ENCODE data around the gene UQCC3. TPM values are rescaled to one million over a fixed set of nuclear protein-coding genes. Genes with fewer than 3 reads are reported as not detected.
"Not testable (repeated sequence)": the region's sequence is repeated elsewhere in the genome, so short reads cannot be mapped to it uniquely, and the experiment has no call there.

The UQCC3 gene
- polyA plus RNA-seq, 1 of the 3 experiments (the other 2 are of a cell fraction), result 24.8 TPM

DNA sequence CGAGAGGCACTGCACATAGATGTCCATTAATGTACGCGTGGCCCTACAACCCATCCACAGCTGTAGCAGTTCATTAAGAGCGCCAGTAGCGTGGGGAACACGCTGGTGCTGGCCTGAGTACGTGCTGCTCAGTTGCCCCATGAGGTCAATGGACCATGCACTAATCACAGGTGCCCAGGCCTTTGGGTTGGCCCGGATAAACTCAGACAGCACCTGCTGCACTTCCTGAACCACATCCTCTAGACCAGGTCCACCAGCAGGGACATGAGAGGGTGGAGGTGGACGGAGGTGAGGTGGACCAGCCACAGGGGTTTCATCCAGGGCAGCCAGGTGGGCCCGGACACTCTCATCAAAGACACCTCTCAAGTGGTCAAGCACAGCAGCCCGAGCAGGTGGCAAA lies 22.0 kb upstream of the UQCC3 start:
- Histone ChIP-seq H3K9me2 (no peaks in the 10 kb centered on the region), H3F3A (replicated peaks; ENCODE audit: insufficient read depth) (peaks cover 5% of the 10 kb centered on the region), H3K36me3 (replicated peaks in 1 of 2; ENCODE audit: control insufficient read depth in 1 of 2, insufficient read depth in 2 of 2, low read length in 1 of 2) (peaks cover 7 to 16% of the 10 kb centered on the region in 2 experiments), H3K27ac (ENCODE audit: low read depth in 2 of 2, low read length in 1 of 2) (no peak overlapping the region), H3K79me2 (ENCODE audit: insufficient read depth) (peaks cover 49% of the 10 kb centered on the region), H3K27me3 (ENCODE audit: insufficient read depth) (no peaks in the 10 kb centered on the region), H4K20me1 (ENCODE audit: insufficient read depth) (0 out of 2 replicates have a peak, but pooled peaks cover 5% of the 10 kb centered on the region), H3K4me1 (ENCODE audit: control insufficient read depth in 1 of 2, insufficient read depth in 2 of 2, low read depth in 1 of 2, low read length in 1 of 2) (peaks cover 7 to 13% of the 10 kb centered on the region in 2 experiments; a peak in 2 of 4 replicates), H3K9ac (no peak overlapping the region), H3K4me3 (ENCODE audit: low read depth in 2 of 2, low read length in 1 of 2) (no peak overlapping the region), H3K4me2 (no peak overlapping the region), H2AFZ (ENCODE audit: low read depth) (no peak overlapping the region), H3K9me3 (no peaks in the 10 kb centered on the region)
- 97% methylated on average over 10 of the region's 11 CpGs for WGBS (ENCODE audit: low lambda C conversion rate)
- no peak for DNase-seq
- TF ChIP-seq MXI1 (IDR thresholded peaks at IDR 0.05; ENCODE audit: low read depth, low read length), result no peak
- no peak for TF ChIP-seq RCOR1 (IDR thresholded peaks at IDR 0.05; ENCODE audit: low read length)
- no peak for TF ChIP-seq TCF12 (IDR thresholded peaks at IDR 0.05)
- no peak for TF ChIP-seq CTCF (IDR thresholded peaks at IDR 0.05)
- TF ChIP-seq NRF1 (IDR thresholded peaks at IDR 0.05; ENCODE audit: low read depth, low read length), result no peak
- no peak for TF ChIP-seq SMC3 (IDR thresholded peaks at IDR 0.05; ENCODE audit: low read depth, low read length)
- TF ChIP-seq, protein P1, sequence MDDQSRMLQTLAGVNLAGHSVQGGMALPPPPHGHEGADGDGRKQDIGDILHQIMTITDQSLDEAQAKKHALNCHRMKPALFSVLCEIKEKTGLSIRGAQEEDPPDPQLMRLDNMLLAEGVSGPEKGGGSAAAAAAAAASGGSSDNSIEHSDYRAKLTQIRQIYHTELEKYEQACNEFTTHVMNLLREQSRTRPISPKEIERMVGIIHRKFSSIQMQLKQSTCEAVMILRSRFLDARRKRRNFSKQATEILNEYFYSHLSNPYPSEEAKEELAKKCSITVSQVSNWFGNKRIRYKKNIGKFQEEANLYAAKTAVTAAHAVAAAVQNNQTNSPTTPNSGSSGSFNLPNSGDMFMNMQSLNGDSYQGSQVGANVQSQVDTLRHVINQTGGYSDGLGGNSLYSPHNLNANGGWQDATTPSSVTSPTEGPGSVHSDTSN (IDR thresholded peaks at IDR 0.05), result no peak
- TF ChIP-seq TAF1 (IDR thresholded peaks at IDR 0.05; ENCODE audit: borderline replicate concordance, low read depth, low read length), result no peak
- no peak for TF ChIP-seq GATA2 (CRISPR knock-in tag; IDR thresholded peaks at IDR 0.05)
- TF ChIP-seq JUND (IDR thresholded peaks at IDR 0.05), result no peak
- no peak for TF ChIP-seq ELF1 (IDR thresholded peaks at IDR 0.05)
- TF ChIP-seq, protein P2, sequence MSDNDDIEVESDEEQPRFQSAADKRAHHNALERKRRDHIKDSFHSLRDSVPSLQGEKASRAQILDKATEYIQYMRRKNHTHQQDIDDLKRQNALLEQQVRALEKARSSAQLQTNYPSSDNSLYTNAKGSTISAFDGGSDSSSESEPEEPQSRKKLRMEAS (IDR thresholded peaks at IDR 0.05; ENCODE audit: low read depth), result no peak
- no peak for TF ChIP-seq GABPA (IDR thresholded peaks at IDR 0.05; ENCODE audit: low read depth)
- no peak for TF ChIP-seq USF2 (IDR thresholded peaks at IDR 0.05; ENCODE audit: borderline replicate concordance, low read depth, low read length)
- TF ChIP-seq RXRA (IDR thresholded peaks at IDR 0.05; ENCODE audit: borderline replicate concordance, low read depth), result no peak
- CTCF ChIA-PET, result interaction anchor here (0.8 to 2.4 kb wide), 2 partner anchors 55 to 58 kb away, joined by 4 to 10 read pairs; partner anchors contain the start of gene TUT1
- POLR2A ChIA-PET, result interaction anchor here (7.3 kb wide), 1 partner anchor 15 kb away, joined by 52 read pairs; the partner anchor contains the start of genes C11orf98 and CSKMT

DNA sequence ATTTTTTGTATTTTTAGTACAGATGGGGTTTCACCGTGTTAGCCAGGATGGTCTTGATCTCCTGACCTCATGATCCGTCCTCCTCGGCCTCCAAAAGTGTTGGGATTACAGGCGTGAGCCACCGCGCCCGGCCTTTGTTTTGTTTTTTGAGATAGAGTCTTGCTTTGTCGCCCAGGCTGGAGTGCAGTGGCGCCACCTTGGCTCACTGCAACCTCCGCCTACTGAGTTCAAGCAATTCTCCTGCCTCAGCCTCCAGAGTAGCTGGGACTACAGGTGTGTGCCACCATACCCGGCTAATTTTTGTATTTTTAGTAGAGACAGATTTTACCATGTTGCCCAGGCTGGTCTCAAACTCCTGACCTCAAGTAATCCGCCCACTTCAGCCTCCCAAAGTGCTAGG lies 21.2 kb upstream of the UQCC3 start:
- H2AFZ ChIP-seq (ENCODE audit: low read depth); H3K27me3 ChIP-seq (ENCODE audit: insufficient read depth); H3F3A ChIP-seq (replicated peaks; ENCODE audit: insufficient read depth); H3K9ac ChIP-seq; H3K4me3 ChIP-seq (ENCODE audit: low read depth in 2 of 2, low read length in 1 of 2); H3K9me3 ChIP-seq; H4K20me1 ChIP-seq (ENCODE audit: insufficient read depth); H3K4me2 ChIP-seq; H3K9me2 ChIP-seq; H3K27ac ChIP-seq (ENCODE audit: low read depth in 2 of 2, low read length in 1 of 2); DNase-seq: not testable (repeated sequence)
- peaks cover 0 to 16% of the 10 kb centered on the region in 2 experiments for H3K36me3 ChIP-seq (replicated peaks in 1 of 2; ENCODE audit: control insufficient read depth in 1 of 2, insufficient read depth in 2 of 2, low read length in 1 of 2)
- peaks cover 41% of the 10 kb centered on the region for H3K79me2 ChIP-seq (ENCODE audit: insufficient read depth)
- WGBS (ENCODE audit: low lambda C conversion rate), result 92% methylated on average over 12 of the region's 12 CpGs
- ChIA-PET POLR2A (interaction anchor here (7.3 kb wide), 1 partner anchor 14 kb away, joined by 52 read pairs; the partner anchor contains the start of genes C11orf98 and CSKMT), CTCF (interaction anchor here (0.7 to 1.2 kb wide), 2 partner anchors 37 to 137 kb away, joined by 3 read pairs; partner anchors contain the start of genes EML3 and ROM1)
- H3K4me1 ChIP-seq (ENCODE audit: control insufficient read depth in 1 of 2, insufficient read depth in 2 of 2, low read depth in 1 of 2, low read length in 1 of 2), result peaks cover 7 to 11% of the 10 kb centered on the region in 2 experiments; a peak in 2 of 4 replicates

All from SK-N-SH (cell line).